Measurements from ENCODE around the gene SPINDOC.
"Not testable (repeated sequence)": the region's sequence is repeated elsewhere in the genome, so short reads cannot be mapped to it uniquely, and the experiment has no call there.

- TF ChIP-seq CTCF, POLR2A (IDR thresholded peaks at IDR 0.05): not testable (repeated sequence)
Observed at GRCh38 chr11:63771741-63772318, 41.4 kb upstream of the SPINDOC start.

Measured in prostate gland (tissue), 2 donors.